GM12892 (cell line): ENCODE data around the gene RBCK1.

ENCODE experiments used
- POLR2A ChIP-seq: IDR thresholded peaks from 2 replicates; pipeline ENCODE4 v1.6.1; 2011; ENCODE audit warnings: low read depth, low read length, control low read depth
- POLR2AphosphoS5 ChIP-seq: IDR thresholded peaks from 2 replicates; pipeline ENCODE4 v1.6.1; 2011; ENCODE audit warnings: low read depth, low read length, control low read depth
- TAF1 ChIP-seq: IDR thresholded peaks from 2 replicates; pipeline ENCODE4 v1.6.1; 2011; ENCODE audit warnings: low read depth, mild to moderate bottlenecking, control low read depth, low read length, borderline replicate concordance

- TF ChIP-seq POLR2A, result no peak
- no peak for TF ChIP-seq TAF1
- TF ChIP-seq POLR2AphosphoS5, result no peak
Observed at GRCh38 chr20:370977-371754, 36.9 kb upstream of the RBCK1 start.
